ENCODE results near the gene TRAPPC8.

GRCh38 chr18:31983976-31984375 is 41.0 kb upstream of the TRAPPC8 start:
- TF ChIP-seq EP300 (IDR thresholded peaks at IDR 0.05): no peak
- no peak for TF ChIP-seq REST (IDR thresholded peaks at IDR 0.05)
- no peak for TF ChIP-seq POLR2AphosphoS2 (conservative IDR thresholded peaks at IDR 0.05; ENCODE audit: low read length)
- TF ChIP-seq MAX (IDR thresholded peaks at IDR 0.05): no peak
- no peak for TF ChIP-seq USF2 (IDR thresholded peaks at IDR 0.05)
- no peak for TF ChIP-seq CTCF (IDR thresholded peaks at IDR 0.05)
- TF ChIP-seq POLR2A (IDR thresholded peaks at IDR 0.05; ENCODE audit: low read length): no peak
- TF ChIP-seq ESRRA (IDR thresholded peaks at IDR 0.05; ENCODE audit: borderline replicate concordance, low read length): no peak
- no peak for TF ChIP-seq RARB (CRISPR knock-in tag; IDR thresholded peaks at IDR 0.05)
- TF ChIP-seq CHD2 (IDR thresholded peaks at IDR 0.05; ENCODE audit: low read length, partially characterized antibody): no peak

All from A549 (cell line).